HepG2 (cell line): Measurements from ENCODE around the gene AKAP7. TPM values are rescaled to one million over a fixed set of nuclear protein-coding genes. Genes with fewer than 3 reads are reported as not detected.
"Not testable (repeated sequence)": the region's sequence is repeated elsewhere in the genome, so short reads cannot be mapped to it uniquely, and the experiment has no call there.

ENCODE experiments used
- ATAC-seq: fragments of 200-7000 bp; cut with Tn5 transposase; 3 replicates; pipeline ENCODE4 v1.9.1; 2020; ENCODE audit warnings: mild to moderate bottlenecking, moderate library complexity
- BruUV-seq: library from RNA; stranded (reverse); fragments of 400-500 nt; replicated peaks from 2 replicates; lab custom pipeline; 2021; lab: Mats Ljungman, UMichigan
- CTCF ChIA-PET: fragments of 300-600 bp; formaldehyde crosslinking; extraction: SDS; loops from one replicate; lab custom pipeline; 2021; ENCODE audit warnings: low total read pairs, inconsistent platforms, low intra/inter-chr PET ratio; lab: Yijun Ruan, JAX
- POLR2A ChIA-PET: fragments of 350-600 bp; sonication (Branson Sonifier 250); formaldehyde crosslinking; loops from one replicate; lab custom pipeline; 2020; ENCODE audit warnings: antibody characterized with exemption, inconsistent platforms; lab: Yijun Ruan, JAX
- DNase-seq: peaks from one replicate; pipeline ENCODE4 v3.0.0-alpha.2; 2015; ENCODE audit warnings: low spot score
- FAIRE-seq: peaks from 3 replicates; lab custom pipeline; 2011; peaks lifted over from hg19 to GRCh38; lab: Jason Lieb, UNC
- H2AFZ ChIP-seq: one replicate; pipeline ENCODE4 v1.6.1; 2011; ENCODE audit warnings: low read length, inconsistent platforms
- H3K27ac ChIP-seq: fragments of 300-600 bp; 3 replicates; pipeline ENCODE4 v1.8.0; 2011; ENCODE audit warnings: mixed run types, mild to moderate bottlenecking, mixed read lengths, low read length, inconsistent platforms; ENCODE audit not compliant: insufficient read depth; ENCODE audit errors: extremely low read length
- H3K27me3 ChIP-seq, 2 experiments: fragments of 200-600 bp in 1 of 2; 2 replicates in 1 of 2; 3 replicates in 1 of 2; pipeline versions ENCODE4 v1.6.0 to v1.8.0; 2011; ENCODE audit warnings: low read length in 2 of 2, mild to moderate bottlenecking in 2 of 2, moderate library complexity in 2 of 2, inconsistent platforms in 1 of 2; ENCODE audit not compliant: insufficient read depth in 2 of 2, control insufficient read depth in 1 of 2
- H3K36me3 ChIP-seq, 2 experiments: fragments of 200-600 bp in 1 of 2; replicated peaks in 1 of 2; 2 replicates in 1 of 2; 3 replicates in 1 of 2; pipeline versions ENCODE4 v1.5.1 to v1.8.0; 2011; ENCODE audit warnings: low read length in 2 of 2, inconsistent platforms in 1 of 2; ENCODE audit not compliant: insufficient read depth in 2 of 2, control insufficient read depth in 1 of 2
- H3K4me1 ChIP-seq: 2 replicates; pipeline ENCODE4 v1.5.1; 2012; ENCODE audit warnings: low read length, inconsistent platforms; ENCODE audit not compliant: insufficient read depth
- H3K4me2 ChIP-seq: 2 replicates; pipeline ENCODE4 v1.6.0; 2011; ENCODE audit warnings: low read depth, low read length, inconsistent platforms
- H3K4me3 ChIP-seq, 3 experiments: fragments of 200-600 bp in 1 of 3; sonication (generic), shearing (Covaris generic) in 1 of 3; replicated peaks in 1 of 3; 2 replicates each; pipeline ENCODE4 v1.5.1; 2011 to 2016; ENCODE audit warnings: low read length in 3 of 3, inconsistent platforms in 2 of 3, low read depth in 2 of 3, mild to moderate bottlenecking in 2 of 3, control low read depth in 1 of 3, mixed read lengths in 1 of 3; ENCODE audit not compliant: insufficient read depth in 1 of 3
- H3K79me2 ChIP-seq: one replicate; pipeline ENCODE4 v1.6.1; 2011; ENCODE audit warnings: low read length, inconsistent platforms; ENCODE audit not compliant: insufficient read depth
- H3K9ac ChIP-seq: 2 replicates; pipeline ENCODE4 v1.6.0; 2011; ENCODE audit warnings: mild to moderate bottlenecking, low read depth, low read length, inconsistent platforms; ENCODE audit not compliant: insufficient read depth
- H3K9me3 ChIP-seq: 2 replicates; pipeline ENCODE4 v1.5.1; 2012; ENCODE audit warnings: mild to moderate bottlenecking, low read length
- H4K20me1 ChIP-seq: 2 replicates; pipeline ENCODE4 v1.6.0; 2011; ENCODE audit warnings: inconsistent platforms, mild to moderate bottlenecking, low read length, moderate library complexity; ENCODE audit not compliant: insufficient read depth
- E2F2 ChIP-seq: sonication (generic); formaldehyde crosslinking; IDR thresholded peaks from 2 replicates; pipeline ENCODE4 v1.4.0; 2020; ENCODE audit warnings: missing genetic modification reagents, borderline replicate concordance
- HHEX ChIP-seq: IDR thresholded peaks from 2 replicates; pipeline ENCODE4 v1.6.1; 2016; ENCODE audit warnings: control low read depth
- MEIS1 ChIP-seq: sonication (generic); formaldehyde crosslinking; IDR thresholded peaks from 2 replicates; pipeline ENCODE4 v1.9.0; 2021; ENCODE audit warnings: mild to moderate bottlenecking, missing genetic modification reagents, moderate library complexity, borderline replicate concordance
- TBX2 ChIP-seq: sonication (generic); formaldehyde crosslinking; IDR thresholded peaks from 2 replicates; pipeline ENCODE4 v1.5.0; 2020; ENCODE audit warnings: missing genetic modification reagents, mild to moderate bottlenecking, borderline replicate concordance
- ZNF44 ChIP-seq: sonication (generic); formaldehyde crosslinking; IDR thresholded peaks from 2 replicates; pipeline ENCODE4 v1.5.1; 2020; ENCODE audit warnings: mild to moderate bottlenecking, missing genetic modification reagents
- ZNF446 ChIP-seq: sonication (generic); formaldehyde crosslinking; IDR thresholded peaks from 2 replicates; pipeline ENCODE4 v1.5.0; 2020; ENCODE audit warnings: mild to moderate bottlenecking, missing genetic modification reagents
- ZNF782 ChIP-seq: sonication (generic); formaldehyde crosslinking; IDR thresholded peaks from 2 replicates; pipeline ENCODE4 v1.4.0; 2020; ENCODE audit warnings: missing genetic modification reagents, mild to moderate bottlenecking, borderline replicate concordance
- WGBS: methylation state at CpG from one replicate; pipeline ENCODE4 v1.1.6; 2017; ENCODE audit warnings: low lambda C conversion rate; 5-methylcytosine and 5-hydroxymethylcytosine counted together
- in situ Hi-C: cut with HindIII; loops from 2 replicates; pipeline ENCODE4 v1.10.0; 2017; ENCODE audit warnings: low pct_unique_long_range_greater_than_20kb; ENCODE audit not compliant: extremely low pct_ligation_motif_present
- intact Hi-C: fragments of 100-400 bp; cut with micrococcal nuclease; formaldehyde crosslinking; loops from one replicate; pipeline ENCODE4 v1.10.0; 2022; ENCODE audit not compliant: unreplicated experiment
- polyA plus RNA-seq, 8 experiments: library from polyadenylated mRNA; depleted of rRNA in 3 of 8; stranded (reverse) in 7 of 8; unstranded in 1 of 8; fragments of >200 nt; fragmentation: Illumina TruSeq in 4 of 8; extraction: Trizol in 4 of 8; gene quantifications; 2 replicates each; pipeline versions ENCODE4 v1.2.1 to v1.2.3, GENCODE V29; 2011 to 2016; ENCODE audit warnings: low read depth in 4 of 8, missing spikeins in 1 of 8, mixed read lengths in 1 of 8; ENCODE audit not compliant: insufficient read depth in 1 of 8
- total RNA-seq, 5 experiments: library from RNA; depleted of rRNA; stranded (reverse); fragments of >200 nt; fragmentation: Illumina TruSeq; extraction: Trizol; gene quantifications; 2 replicates each; pipeline ENCODE4 v1.2.3, GENCODE V29; 2016; ENCODE audit warnings: low read depth in 1 of 5
- TF ChIP-seq, protein P1 (sequence below): sonication (generic); formaldehyde crosslinking; IDR thresholded peaks from 2 replicates; pipeline ENCODE4 v1.8.1; 2023; ENCODE audit warnings: mild to moderate bottlenecking, inconsistent platforms, moderate library complexity, missing genetic modification reagents, borderline replicate concordance
- TF ChIP-seq, protein P2 (sequence below): IDR thresholded peaks from 2 replicates; pipeline ENCODE4 v1.6.1; 2016; ENCODE audit warnings: missing biosample characterization, missing genetic modification reagents, low read depth

The AKAP7 gene
- total and polyA plus RNA-seq, 2 of the 13 experiments (the other 11 are each of a cell fraction or from before 2014, with no cell fraction given), result 3.6 to 11.7 TPM

- H3K9ac ChIP-seq, H3K4me3 ChIP-seq, FAIRE-seq, BruUV-seq, in situ Hi-C loops, H3K9me3 ChIP-seq, H3K4me1 ChIP-seq, POLR2A ChIA-PET, H3K27me3 ChIP-seq, DNase-seq, H3K4me2 ChIP-seq, H3K79me2 ChIP-seq, H3K27ac ChIP-seq, H2AFZ ChIP-seq, ATAC-seq, CTCF ChIA-PET, H4K20me1 ChIP-seq, intact Hi-C loops, H3K36me3 ChIP-seq: not testable (repeated sequence)
- WGBS, result 60% methylated on average over 7 of the region's 7 CpGs
These were observed 43.3 kb upstream of the AKAP7 start for GRCh38 chr6:131091944-131092343.

DNA sequence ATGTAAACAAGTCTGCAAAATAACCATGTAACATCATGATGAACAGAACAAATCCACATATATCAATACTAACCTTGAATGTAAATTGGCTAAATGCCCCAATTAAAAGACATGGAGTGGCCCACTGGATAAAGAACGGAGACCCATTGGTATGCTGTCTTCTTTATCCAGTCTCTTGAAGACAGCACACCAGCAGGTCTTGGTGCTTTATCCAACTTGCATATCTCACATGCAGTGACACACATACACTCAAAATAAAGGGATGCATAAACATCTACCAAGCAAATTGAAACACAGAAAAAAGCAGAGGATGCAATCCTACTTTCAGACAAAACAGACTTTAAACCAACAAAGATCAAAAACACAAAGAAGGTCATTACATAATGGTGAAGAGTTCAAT is 41.9 kb upstream of the AKAP7 start:
- BruUV-seq, result no TSS peak
- Histone ChIP-seq H3K36me3 (no peaks in the 10 kb centered on the region), H3K4me3 (no peak overlapping the region), H3K4me1 (no peaks in the 10 kb centered on the region), H4K20me1 (no peaks in the 10 kb centered on the region), H3K9me3 (peaks cover 6% of the 10 kb centered on the region), H3K79me2 (no peaks in the 10 kb centered on the region), H3K4me2 (no peak overlapping the region), H3K27me3 (no peaks in the 10 kb centered on the region; a peak in 1 of 5 replicates), H2AFZ (no peak overlapping the region), H3K27ac (no peak overlapping the region), H3K9ac (no peak overlapping the region)
- in situ Hi-C loops (no loop called here), intact Hi-C loops (no loop called here)
- WGBS, result 30% methylated on average over 1 of the region's 1 CpG
- FAIRE-seq (no peak), DNase-seq (no peak), ATAC-seq (no peak)
- TF ChIP-seq, protein P1, sequence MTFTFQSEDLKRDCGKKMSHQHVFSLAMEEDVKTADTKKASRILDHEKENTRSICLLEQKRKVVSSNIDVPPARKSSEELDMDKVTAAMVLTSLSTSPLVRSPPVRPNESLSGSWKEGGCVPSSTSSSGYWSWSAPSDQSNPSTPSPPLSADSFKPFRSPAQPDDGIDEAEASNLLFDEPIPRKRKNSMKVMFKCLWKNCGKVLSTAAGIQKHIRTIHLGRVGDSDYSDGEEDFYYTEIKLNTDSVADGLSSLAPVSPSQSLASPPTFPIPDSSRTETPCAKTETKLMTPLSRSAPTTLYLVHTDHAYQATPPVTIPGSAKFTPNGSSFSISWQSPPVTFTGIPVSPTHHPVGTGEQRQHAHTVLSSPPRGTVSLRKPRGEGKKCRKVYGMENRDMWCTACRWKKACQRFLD, result no peak
- TF ChIP-seq HHEX (no peak), E2F2 (CRISPR knock-in tag) (no peak), ZNF446 (CRISPR knock-in tag) (no peak), ZNF782 (CRISPR knock-in tag) (no peak), ZNF44 (no peak), TBX2 (CRISPR knock-in tag) (no peak), MEIS1 (CRISPR knock-in tag) (no peak)
- TF ChIP-seq, protein P2, sequence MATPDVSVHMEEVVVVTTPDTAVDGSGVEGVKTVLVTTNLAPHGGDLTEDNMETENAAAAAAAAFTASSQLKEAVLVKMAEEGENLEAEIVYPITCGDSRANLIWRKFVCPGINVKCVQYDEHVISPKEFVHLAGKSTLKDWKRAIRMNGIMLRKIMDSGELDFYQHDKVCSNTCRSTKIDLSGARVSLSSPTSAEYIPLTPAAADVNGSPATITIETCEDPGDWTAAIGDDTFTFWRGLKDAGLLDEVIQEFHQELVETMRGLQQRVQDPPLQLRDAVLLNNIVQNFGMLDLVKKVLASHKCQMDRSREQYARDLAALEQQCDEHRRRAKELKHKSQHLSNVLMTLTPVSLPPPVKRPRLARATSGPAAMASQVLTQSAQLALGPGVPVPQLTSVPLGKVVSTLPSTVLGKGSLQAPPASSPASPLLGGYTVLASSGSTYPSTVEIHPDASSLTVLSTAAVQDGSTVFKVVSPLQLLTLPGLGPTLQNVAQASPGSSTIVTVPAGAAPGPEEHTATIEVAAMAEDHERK (CRISPR knock-in tag), result no peak
- ChIA-PET CTCF (no interaction called here), POLR2A (no interaction called here)
